ENCODE measurements around the gene IGFBP3. TPM values are rescaled to one million over a fixed set of nuclear protein-coding genes. Genes with fewer than 3 reads are reported as not detected.

IGFBP3 gene
- total and polyA plus RNA-seq, 9 of the 15 experiments (the other 6 are each of a cell fraction or from before 2014, with no cell fraction given): 0.08 to 0.22 (median 0.10) TPM; not detected in 5

DNA sequence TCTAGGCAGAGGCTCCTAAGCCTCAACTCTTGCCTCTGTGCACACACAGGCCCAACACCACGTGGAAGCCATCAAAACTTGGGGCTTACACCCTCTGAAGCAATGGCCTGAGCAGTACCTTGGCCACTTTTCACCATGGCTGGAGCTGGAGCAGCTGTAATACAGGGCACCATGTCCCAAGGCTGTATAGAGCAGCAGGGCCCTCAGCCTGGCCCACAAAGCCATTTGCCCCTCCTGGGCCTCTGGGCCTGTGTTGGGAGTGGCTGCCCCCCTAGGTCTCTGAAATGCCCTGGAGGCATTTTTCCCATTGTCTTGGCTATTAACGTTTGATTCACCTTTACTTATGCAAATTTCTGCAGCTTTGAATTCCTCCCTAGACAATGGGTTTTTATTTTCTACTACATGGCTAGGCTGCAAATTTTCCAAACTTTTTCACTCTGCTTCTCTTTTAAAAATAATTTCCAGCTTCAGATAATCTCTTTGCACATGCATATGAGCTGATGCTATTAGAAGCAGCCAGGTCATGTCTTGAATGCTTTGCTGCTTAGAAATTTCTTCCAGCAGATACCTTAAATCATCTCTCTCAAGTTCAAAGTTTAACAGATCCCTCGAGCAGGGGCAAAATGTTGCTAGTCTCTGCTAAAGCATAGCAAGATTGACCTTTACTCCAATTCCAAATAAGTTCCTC, 42.5 kb downstream of the IGFBP3 start:
- FAIRE-seq (no peak), DNase-seq (ENCODE audit: extremely low read depth in 1 of 4, low spot score in 3 of 4) (no peak), ATAC-seq (no peak)
- Histone ChIP-seq H3K9ac (ENCODE audit: insufficient read depth in 1 of 2, low read depth in 2 of 2, low read length in 2 of 2) (no peak overlapping the region), H3K4me3 (no peak overlapping the region), H3K27ac (ENCODE audit: extremely low read depth, low read depth, low read length) (no peak overlapping the region), H4K20me1 (replicated peaks; ENCODE audit: control insufficient read depth, insufficient read depth, low read length) (no peaks in the 10 kb centered on the region), H3K79me2 (ENCODE audit: control insufficient read depth, insufficient read depth, low read length) (no peaks in the 10 kb centered on the region), H3K9me1 (ENCODE audit: control insufficient read depth, insufficient read depth, low read length) (no peaks in the 10 kb centered on the region), H3K4me2 (ENCODE audit: insufficient read depth, low read length) (no peak overlapping the region), H3K27me3 (ENCODE audit: control insufficient read depth in 2 of 2, insufficient read depth in 2 of 2, low read length in 2 of 2) (peaks cover 0 to 12% of the 10 kb centered on the region in 2 experiments; a peak in 1 of 5 replicates), H3K36me3 (ENCODE audit: control insufficient read depth, insufficient read depth, low read length) (no peaks in the 10 kb centered on the region), H3K4me1 (replicated peaks in 1 of 2; ENCODE audit: control insufficient read depth in 2 of 2, insufficient read depth in 2 of 2, low read length in 2 of 2) (no peaks in the 10 kb centered on the region; a peak in 1 of 5 replicates), H2AFZ (ENCODE audit: low read depth, low read length) (no peak overlapping the region), H3K9me3 (replicated peaks; ENCODE audit: control insufficient read depth, insufficient read depth, low read depth, low read length) (no peaks in the 10 kb centered on the region)
- ChIA-PET POLR2A (interaction anchor here (0.6 kb wide), 1 partner anchor 1359 kb away, joined by 3 read pairs; no protein-coding TSS in a partner anchor), CTCF (ENCODE audit: low intra/inter-chr PET ratio) (no interaction called here)
- intact Hi-C loops (cut with micrococcal nuclease) (no loop called here), in situ Hi-C loops (cut with MboI) (no loop called here)
- BruUV-seq (replicated peaks): no TSS peak
- 2% methylated on average over 3 of the region's 3 CpGs for WGBS (ENCODE audit: insufficient coverage, low coverage, missing lambda C conversion rate)
- no peak for TF ChIP-seq ZNF609 (CRISPR knock-in tag; IDR thresholded peaks at IDR 0.05; ENCODE audit: borderline replicate concordance)
- TF ChIP-seq SRSF1 (IDR thresholded peaks at IDR 0.05; ENCODE audit: low read depth, low read length): no peak
- no peak for TF ChIP-seq NRF1 (conservative IDR thresholded peaks at IDR 0.05 in 1 of 2, IDR thresholded peaks at IDR 0.05 in 1 of 2)
- TF ChIP-seq, protein P1, sequence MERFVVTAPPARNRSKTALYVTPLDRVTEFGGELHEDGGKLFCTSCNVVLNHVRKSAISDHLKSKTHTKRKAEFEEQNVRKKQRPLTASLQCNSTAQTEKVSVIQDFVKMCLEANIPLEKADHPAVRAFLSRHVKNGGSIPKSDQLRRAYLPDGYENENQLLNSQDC (CRISPR knock-in tag; IDR thresholded peaks at IDR 0.05): no peak
- no peak for TF ChIP-seq CHD1 (IDR thresholded peaks at IDR 0.05; ENCODE audit: low read length)
- TF ChIP-seq, protein P2, sequence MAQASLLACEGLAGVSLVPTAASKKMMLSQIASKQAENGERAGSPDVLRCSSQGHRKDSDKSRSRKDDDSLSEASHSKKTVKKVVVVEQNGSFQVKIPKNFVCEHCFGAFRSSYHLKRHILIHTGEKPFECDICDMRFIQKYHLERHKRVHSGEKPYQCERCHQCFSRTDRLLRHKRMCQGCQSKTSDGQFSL (CRISPR knock-in tag; IDR thresholded peaks at IDR 0.05): no peak
- TF ChIP-seq, protein P2 (tag; IDR thresholded peaks at IDR 0.05): no peak
- no peak for TF ChIP-seq TOE1 (IDR thresholded peaks at IDR 0.05; ENCODE audit: borderline replicate concordance)
- TF ChIP-seq TOE1 (CRISPR knock-in tag; IDR thresholded peaks at IDR 0.05; ENCODE audit: borderline replicate concordance, low read depth): no peak
- TF ChIP-seq HNRNPUL1 (IDR thresholded peaks at IDR 0.05; ENCODE audit: low read length): no peak
- TF ChIP-seq NBN (IDR thresholded peaks at IDR 0.05; ENCODE audit: low read depth): no peak
- TF ChIP-seq, protein P3, sequence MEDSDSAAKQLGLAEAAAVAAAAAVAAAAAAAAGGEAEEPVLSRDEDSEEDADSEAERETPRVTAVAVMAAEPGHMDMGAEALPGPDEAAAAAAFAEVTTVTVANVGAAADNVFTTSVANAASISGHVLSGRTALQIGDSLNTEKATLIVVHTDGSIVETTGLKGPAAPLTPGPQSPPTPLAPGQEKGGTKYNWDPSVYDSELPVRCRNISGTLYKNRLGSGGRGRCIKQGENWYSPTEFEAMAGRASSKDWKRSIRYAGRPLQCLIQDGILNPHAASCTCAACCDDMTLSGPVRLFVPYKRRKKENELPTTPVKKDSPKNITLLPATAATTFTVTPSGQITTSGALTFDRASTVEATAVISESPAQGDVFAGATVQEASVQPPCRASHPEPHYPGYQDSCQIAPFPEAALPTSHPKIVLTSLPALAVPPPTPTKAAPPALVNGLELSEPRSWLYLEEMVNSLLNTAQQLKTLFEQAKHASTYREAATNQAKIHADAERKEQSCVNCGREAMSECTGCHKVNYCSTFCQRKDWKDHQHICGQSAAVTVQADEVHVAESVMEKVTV (CRISPR knock-in tag; IDR thresholded peaks at IDR 0.05): no peak
- no peak for TF ChIP-seq HNRNPL (IDR thresholded peaks at IDR 0.05; ENCODE audit: low read depth, low read length)
- no peak for TF ChIP-seq ZNF79 (CRISPR knock-in tag; IDR thresholded peaks at IDR 0.05; ENCODE audit: low read depth)
- no peak for TF ChIP-seq SMARCA5 (IDR thresholded peaks at IDR 0.05)
- no peak for TF ChIP-seq TRIM24 (IDR thresholded peaks at IDR 0.05)
